Measurements from ENCODE around the gene NSUN6.

DNA sequence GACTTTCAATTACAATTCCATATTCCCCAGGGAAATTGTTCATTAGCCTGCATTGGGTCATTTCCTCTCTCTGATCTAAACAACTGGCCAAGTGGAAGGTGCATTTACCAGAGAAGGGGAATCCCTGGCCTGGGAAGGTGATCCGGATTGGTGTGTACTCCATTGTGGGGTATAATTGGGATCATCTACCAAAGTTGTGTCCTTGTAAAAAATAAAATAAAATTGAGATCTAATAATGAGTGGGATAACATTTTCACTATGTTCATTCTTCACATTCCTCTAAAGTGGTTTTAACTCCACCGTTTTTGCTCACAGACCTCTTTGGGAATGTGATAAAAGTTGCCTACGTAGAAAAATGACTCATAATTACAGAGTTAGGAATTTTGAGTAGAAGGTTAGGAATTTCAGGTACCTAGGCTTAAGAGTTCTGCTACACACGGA lies 30.6 kb upstream of the NSUN6 start:
- TF ChIP-seq, protein P1, sequence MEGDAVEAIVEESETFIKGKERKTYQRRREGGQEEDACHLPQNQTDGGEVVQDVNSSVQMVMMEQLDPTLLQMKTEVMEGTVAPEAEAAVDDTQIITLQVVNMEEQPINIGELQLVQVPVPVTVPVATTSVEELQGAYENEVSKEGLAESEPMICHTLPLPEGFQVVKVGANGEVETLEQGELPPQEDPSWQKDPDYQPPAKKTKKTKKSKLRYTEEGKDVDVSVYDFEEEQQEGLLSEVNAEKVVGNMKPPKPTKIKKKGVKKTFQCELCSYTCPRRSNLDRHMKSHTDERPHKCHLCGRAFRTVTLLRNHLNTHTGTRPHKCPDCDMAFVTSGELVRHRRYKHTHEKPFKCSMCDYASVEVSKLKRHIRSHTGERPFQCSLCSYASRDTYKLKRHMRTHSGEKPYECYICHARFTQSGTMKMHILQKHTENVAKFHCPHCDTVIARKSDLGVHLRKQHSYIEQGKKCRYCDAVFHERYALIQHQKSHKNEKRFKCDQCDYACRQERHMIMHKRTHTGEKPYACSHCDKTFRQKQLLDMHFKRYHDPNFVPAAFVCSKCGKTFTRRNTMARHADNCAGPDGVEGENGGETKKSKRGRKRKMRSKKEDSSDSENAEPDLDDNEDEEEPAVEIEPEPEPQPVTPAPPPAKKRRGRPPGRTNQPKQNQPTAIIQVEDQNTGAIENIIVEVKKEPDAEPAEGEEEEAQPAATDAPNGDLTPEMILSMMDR (IDR thresholded peaks at IDR 0.05), result no peak
- TF ChIP-seq POLR2A (IDR thresholded peaks at IDR 0.05) (no peak), POLR2AphosphoS5 (IDR thresholded peaks at IDR 0.05) (no peak), EP300 (IDR thresholded peaks at IDR 0.05) (no peak)
